ENCODE measurements around the gene BTBD18.

GRCh38 chr11:57751176-57751575, 443 bp downstream of the BTBD18 start:
- TF ChIP-seq POLR2A (IDR thresholded peaks at IDR 0.05; ENCODE audit: low read length): no peak
- no peak for TF ChIP-seq GATA1 (IDR thresholded peaks at IDR 0.05; ENCODE audit: low read depth, low read length)
